Mesodermal cell (in vitro differentiated cells): Measurements from ENCODE around the gene XIRP2.

ENCODE experiments used
- H3K27ac ChIP-seq: 2 replicates; pipeline ENCODE4 v1.7.0; 2013; ENCODE audit warnings: mild to moderate bottlenecking, low read depth, low read length, moderate library complexity; ENCODE audit not compliant: severe bottlenecking
- H3K36me3 ChIP-seq: 2 replicates; pipeline ENCODE4 v1.7.1; 2013; ENCODE audit warnings: mild to moderate bottlenecking, low read length, moderate library complexity; ENCODE audit not compliant: control insufficient read depth, insufficient read depth
- H3K4me1 ChIP-seq: one replicate; pipeline ENCODE4 v1.7.1; 2013; ENCODE audit warnings: mild to moderate bottlenecking, low read length; ENCODE audit not compliant: insufficient read depth, control insufficient read depth, poor library complexity, severe bottlenecking
- H3K4me3 ChIP-seq: 2 replicates; pipeline ENCODE4 v1.7.0; 2013; ENCODE audit warnings: low read length, control low read depth, mild to moderate bottlenecking; ENCODE audit not compliant: insufficient read depth, poor library complexity, severe bottlenecking; ENCODE audit errors: extremely low read depth
- H3K9me3 ChIP-seq: 2 replicates; pipeline ENCODE4 v1.7.1; 2013; ENCODE audit warnings: mild to moderate bottlenecking, low read length, moderate library complexity; ENCODE audit not compliant: control insufficient read depth
- WGBS, 2 experiments: methylation state at CpG; one replicate each; pipeline ENCODE4 v1.1.5; 2013; ENCODE audit warnings: missing lambda C conversion rate in 2 of 2; ENCODE audit not compliant: insufficient coverage in 2 of 2; 5-methylcytosine and 5-hydroxymethylcytosine counted together

XIRP2 gene

DNA sequence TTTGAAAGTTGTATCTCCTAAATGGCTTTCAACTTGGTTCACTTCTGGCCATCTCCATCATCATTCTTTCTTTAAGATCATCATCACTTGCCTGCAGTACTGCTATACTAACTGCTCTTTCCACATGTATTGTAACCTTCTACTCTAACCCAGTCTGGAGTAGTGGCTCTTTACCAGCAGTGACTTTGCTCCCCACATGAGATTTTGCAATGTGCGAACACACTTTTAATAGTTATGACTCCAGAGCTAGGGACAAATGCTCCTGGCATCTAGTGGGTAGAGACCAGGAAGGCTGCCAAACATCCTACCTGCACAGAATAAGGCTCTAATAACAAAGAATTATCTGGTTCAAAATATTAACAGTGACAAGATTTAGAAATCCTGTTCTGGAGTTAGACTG, 243.8 kb downstream of the XIRP2 start:
- 100% methylated on average over 1 of the region's 1 CpG; no CpG with 5 or more reads in 1 of the 2 experiments for WGBS, 2 experiments
- Histone ChIP-seq H3K27ac (no peak overlapping the region), H3K36me3 (no peaks in the 10 kb centered on the region), H3K9me3 (no peaks in the 10 kb centered on the region), H3K4me1 (peaks cover 5% of the 10 kb centered on the region), H3K4me3 (no peak overlapping the region)

DNA sequence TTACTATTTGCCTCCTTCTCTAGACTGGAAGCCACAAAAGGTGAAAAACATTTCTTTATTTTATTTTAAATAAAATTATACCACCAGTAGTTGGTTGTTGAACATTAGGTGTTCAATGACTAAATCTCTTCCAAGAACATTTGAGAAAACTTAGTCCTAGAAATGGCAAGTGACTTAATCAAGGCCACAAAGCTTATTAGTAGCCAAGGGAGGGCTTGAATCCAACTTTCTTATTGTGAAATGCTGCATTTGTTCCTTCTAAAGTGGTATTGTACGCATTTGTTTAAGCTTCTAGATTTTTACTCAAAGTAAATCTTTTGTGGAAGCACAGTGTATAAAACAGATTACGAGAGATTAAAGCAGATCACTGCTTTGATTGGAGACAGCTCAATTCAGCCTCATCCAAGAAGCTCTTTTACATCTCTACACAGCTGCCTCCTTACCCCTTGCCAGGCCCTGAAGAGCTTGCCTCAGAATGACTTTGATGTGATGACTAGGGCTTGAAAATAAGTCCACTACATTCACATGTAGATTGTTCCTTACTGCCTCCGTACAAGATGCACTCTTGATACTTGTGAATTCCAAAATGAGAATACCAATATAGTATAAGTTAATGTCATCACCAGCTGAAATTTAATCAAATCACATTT, 244.8 kb downstream of the XIRP2 start:
- no peak overlapping the region for H3K4me3 ChIP-seq
- no peaks in the 10 kb centered on the region for H3K9me3 ChIP-seq
- peaks cover 5% of the 10 kb centered on the region for H3K4me1 ChIP-seq
- no peaks in the 10 kb centered on the region for H3K36me3 ChIP-seq
- 90% methylated on average over 2 of the region's 3 CpGs; no CpG with 5 or more reads in 1 of the 2 experiments for WGBS, 2 experiments
- no peak overlapping the region for H3K27ac ChIP-seq

DNA sequence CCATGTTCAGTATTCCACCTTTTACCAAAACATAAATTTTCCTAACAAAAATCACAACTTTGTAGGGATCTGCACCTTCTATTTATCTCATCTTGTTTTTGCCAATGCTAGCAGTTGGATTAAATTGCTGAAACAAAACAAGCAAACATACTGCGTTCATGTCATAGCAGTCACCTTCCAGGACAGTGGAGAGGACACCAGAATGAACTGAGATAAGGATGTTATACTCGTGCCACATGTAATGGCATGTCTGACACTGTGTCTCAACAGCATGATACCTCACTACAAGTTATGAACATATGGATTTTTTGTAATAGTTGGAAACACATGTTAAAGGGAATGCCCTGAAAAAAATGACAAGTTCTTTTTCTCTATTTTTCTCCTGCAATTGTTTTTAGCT, 245.3 kb downstream of the XIRP2 start:
- whole genome bisulfite sequencing, 2 experiments = no CpG with 5 or more reads among the region's 2 CpGs
- peaks cover 5% of the 10 kb centered on the region for H3K4me1 ChIP-seq
- no peaks in the 10 kb centered on the region for H3K9me3 ChIP-seq
- H3K27ac ChIP-seq = no peak overlapping the region
- H3K36me3 ChIP-seq = no peaks in the 10 kb centered on the region
- no peak overlapping the region for H3K4me3 ChIP-seq

DNA sequence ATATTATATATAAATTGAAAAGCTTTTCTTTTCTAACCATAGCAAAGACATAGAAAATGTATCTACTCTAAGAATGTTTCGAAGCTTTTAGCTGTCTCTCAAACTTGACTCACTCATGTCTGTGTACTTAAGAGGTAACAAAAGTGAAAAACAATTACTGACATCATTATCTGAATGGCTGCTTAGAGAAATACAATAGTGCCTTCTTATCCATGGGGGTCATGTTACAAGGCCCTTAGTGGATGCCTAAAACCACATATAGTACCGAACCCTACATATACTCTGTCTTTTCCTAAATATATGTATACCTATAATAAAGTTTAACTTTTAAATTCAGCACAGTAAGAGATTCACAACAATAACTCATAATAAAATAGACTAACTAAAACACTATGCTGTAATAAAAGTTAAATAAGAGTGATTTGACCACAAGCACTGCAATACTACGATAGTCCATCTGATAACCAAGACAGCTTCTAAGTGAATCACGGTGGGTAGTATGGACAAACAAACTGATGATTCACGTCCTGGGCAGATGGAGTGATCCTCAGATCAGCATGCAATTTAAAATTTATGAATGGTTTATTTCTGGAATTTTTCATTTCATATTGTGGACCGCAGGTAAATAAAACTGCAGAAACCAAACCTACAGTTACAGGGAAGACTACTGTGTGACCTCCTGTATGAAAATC, 246.2 kb downstream of the XIRP2 start:
- no peaks in the 10 kb centered on the region for H3K36me3 ChIP-seq
- no peak overlapping the region for H3K27ac ChIP-seq
- H3K4me1 ChIP-seq = peaks cover 5% of the 10 kb centered on the region
- no peaks in the 10 kb centered on the region for H3K9me3 ChIP-seq
- WGBS, 2 experiments = 89 to 90% methylated on average over 2 to 3 of the region's 6 CpGs
- H3K4me3 ChIP-seq = no peak overlapping the region

DNA sequence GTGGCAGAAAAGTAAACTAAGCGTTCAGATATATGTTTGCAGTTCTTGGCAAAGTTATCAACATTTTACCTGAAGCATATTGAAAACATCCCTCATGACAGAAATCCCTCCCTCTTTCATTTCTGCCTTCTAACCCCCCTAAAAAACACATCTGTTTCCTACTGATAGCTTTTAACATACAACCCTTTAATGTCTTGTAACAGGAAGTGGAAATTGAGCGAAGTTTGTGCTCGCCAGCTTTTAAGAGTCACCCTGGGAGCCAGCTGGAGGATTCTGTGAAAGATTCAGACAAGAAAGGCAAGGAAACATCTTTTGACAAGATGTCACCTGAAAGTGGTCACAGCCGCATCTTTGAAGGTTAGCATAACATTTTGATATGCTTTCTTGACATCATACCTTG, 247.4 kb downstream of the XIRP2 start:
- Histone ChIP-seq H3K36me3 (no peaks in the 10 kb centered on the region), H3K9me3 (no peaks in the 10 kb centered on the region), H3K4me1 (peaks cover 5% of the 10 kb centered on the region), H3K27ac (peak overlapping the region; percentile 5), H3K4me3 (no peak overlapping the region)
- WGBS, 2 experiments = 88 to 90% methylated on average over 2 to 3 of the region's 4 CpGs

DNA sequence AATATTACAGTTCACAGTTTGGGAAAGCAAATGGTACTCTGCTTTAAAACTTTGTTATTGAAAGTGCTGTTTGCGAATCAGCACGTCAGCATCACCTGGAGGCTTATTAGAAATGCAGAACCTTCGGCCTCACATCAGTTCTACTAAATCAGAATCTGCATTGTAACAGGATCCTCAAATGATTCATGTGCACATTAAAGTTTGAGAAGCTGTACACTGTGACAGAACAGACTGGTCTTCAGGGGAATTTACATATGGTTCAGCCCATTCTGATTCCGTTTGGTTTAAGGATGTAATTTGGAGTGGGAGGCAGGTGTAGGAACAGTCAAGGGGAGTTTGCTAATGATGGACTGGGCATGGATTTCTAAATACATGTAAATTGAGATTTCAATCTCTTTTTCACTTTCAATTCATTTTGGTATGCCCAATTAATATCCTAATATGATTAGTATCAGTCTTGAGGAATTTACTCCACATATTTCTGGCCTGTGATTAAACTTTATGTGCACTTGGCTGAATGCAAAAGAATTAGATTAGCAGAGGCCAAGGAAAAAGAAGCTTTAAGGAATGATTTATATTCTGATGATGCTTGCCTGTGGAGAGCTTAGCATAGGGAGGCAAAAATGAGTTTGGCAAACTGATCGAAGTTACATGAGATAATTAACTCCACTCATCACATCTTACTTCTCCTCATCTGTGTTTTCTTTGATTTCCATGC, 248.8 kb downstream of the XIRP2 start:
- H3K9me3 ChIP-seq = no peaks in the 10 kb centered on the region
- no peak overlapping the region for H3K4me3 ChIP-seq
- no peaks in the 10 kb centered on the region for H3K36me3 ChIP-seq
- peaks cover 5% of the 10 kb centered on the region for H3K4me1 ChIP-seq
- WGBS, 2 experiments = 63 to 89% methylated on average over 1 to 3 of the region's 5 CpGs
- no peak overlapping the region for H3K27ac ChIP-seq

DNA sequence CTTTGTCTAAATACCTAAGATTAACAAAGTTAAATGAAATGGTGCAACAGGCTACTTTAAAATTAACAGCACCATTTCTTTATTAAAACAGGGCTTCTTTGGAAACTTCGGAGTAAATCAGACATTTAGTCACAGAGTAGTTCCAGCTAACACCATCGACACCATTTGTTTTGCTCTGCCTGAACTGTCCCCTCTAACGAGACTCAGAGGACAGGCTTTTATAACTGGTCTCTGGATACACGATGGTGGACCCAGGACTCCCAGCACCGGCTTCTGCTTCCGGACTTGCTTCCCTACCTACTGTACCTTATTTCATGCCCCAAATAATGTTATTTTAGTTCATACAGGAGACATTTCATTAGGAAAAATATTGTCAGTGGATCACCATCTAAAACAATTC, 252.1 kb downstream of the XIRP2 start:
- no peak overlapping the region for H3K27ac ChIP-seq
- no peaks in the 10 kb centered on the region for H3K36me3 ChIP-seq
- H3K4me1 ChIP-seq = peaks cover 5% of the 10 kb centered on the region
- H3K9me3 ChIP-seq = no peaks in the 10 kb centered on the region
- 92 to 96% methylated on average over 2 to 5 of the region's 6 CpGs for WGBS, 2 experiments
- no peak overlapping the region for H3K4me3 ChIP-seq

DNA sequence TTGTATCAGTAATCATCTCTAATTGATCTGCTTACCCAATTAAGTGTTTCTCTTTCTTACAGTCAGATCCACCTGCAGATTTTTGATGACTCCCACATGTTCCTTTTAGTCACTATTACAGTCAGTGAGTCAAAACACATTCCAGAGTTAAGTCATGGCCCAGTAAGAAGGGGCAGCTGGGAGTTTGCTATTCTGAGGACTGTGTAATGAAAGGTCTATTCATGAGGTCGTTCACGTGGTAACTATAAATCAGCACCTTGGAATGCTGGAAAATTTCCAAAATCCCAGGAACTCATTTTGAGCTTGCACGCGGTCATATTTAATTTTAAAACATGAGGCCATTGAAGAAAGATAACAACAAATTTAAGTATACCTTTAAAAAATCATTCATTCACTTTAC, 252.5 kb downstream of the XIRP2 start:
- H3K4me1 ChIP-seq = peaks cover 2% of the 10 kb centered on the region
- H3K27ac ChIP-seq = peak overlapping the region; percentile 54
- H3K36me3 ChIP-seq = no peaks in the 10 kb centered on the region
- H3K9me3 ChIP-seq = no peaks in the 10 kb centered on the region
- no CpG with 5 or more reads among the region's 4 CpGs for WGBS, 2 experiments
- no peak overlapping the region for H3K4me3 ChIP-seq

DNA sequence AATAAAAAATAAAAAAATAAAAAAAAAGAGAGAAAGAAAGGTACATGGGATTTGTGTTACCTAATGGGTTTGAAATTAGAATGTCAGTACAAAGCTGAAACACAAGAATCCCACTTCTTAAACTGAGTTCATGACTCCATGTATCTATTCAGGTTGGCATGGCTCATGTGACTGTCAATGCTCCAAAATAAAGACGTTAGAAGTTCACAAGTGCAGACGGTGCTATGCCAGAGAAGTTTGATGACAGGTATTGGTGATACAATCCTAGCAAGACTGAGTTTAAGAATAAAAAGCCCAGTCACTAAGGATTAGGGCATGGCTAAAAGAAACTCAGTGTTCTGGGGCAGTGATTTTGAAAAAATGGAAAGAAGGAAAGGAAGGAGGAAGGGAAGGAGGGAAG, 254.3 kb downstream of the XIRP2 start:
- 62 to 73% methylated on average over 2 of the region's 2 CpGs for WGBS, 2 experiments
- Histone ChIP-seq H3K9me3 (no peaks in the 10 kb centered on the region), H3K36me3 (no peaks in the 10 kb centered on the region), H3K4me1 (no peaks in the 10 kb centered on the region), H3K27ac (no peak overlapping the region), H3K4me3 (no peak overlapping the region)

DNA sequence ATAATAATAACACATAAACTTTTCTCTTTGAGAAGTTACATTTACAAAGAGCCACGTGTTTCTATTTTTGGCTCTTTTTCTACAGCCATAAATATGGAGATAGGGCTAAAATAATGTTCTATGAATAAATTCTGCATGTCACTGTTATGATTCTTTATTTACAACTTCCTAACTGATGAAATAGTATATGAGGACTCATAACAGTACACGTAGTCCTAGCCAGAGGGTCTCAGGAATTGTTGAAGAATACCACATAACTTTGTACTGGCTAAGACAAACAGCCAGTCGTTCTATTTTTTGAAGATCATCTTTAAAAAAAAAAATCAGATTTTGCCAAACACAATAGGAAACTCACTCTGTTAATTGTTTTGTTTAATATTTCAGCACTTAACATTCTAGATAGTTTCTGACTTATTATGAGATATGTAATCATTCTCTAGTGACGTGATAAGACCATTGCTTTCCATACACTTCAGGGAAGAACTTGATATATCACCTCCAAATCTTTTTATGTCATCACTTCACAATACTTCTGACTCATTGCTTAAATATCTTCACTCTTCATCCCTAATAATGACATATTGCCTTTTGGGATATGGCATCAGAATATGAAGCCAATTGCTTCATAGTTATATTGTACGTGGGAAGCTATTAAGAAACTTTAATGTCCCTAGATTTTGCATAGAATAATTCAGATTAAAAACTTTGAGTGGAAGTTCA, 256.1 kb downstream of the XIRP2 start:
- Histone ChIP-seq H3K9me3 (no peaks in the 10 kb centered on the region), H3K27ac (no peak overlapping the region), H3K4me1 (no peaks in the 10 kb centered on the region), H3K36me3 (no peaks in the 10 kb centered on the region), H3K4me3 (no peak overlapping the region)
- 83% methylated on average over 1 of the region's 5 CpGs; no CpG with 5 or more reads in 1 of the 2 experiments for WGBS, 2 experiments
